NK-92 (cell line): ENCODE results near the gene RGS14.
"Not testable (repeated sequence)": the region's sequence is repeated elsewhere in the genome, so short reads cannot be mapped to it uniquely, and the experiment has no call there.

Experiments used
- DNase-seq: peaks from one replicate; lab custom pipeline; 2025; ENCODE audit not compliant: unreplicated experiment; lab: John Stamatoyannopoulos, UW

The RGS14 gene

GRCh38 chr5:177344891-177345290 is 12.8 kb upstream of the RGS14 start:
- DNase-seq = no peak

DNA sequence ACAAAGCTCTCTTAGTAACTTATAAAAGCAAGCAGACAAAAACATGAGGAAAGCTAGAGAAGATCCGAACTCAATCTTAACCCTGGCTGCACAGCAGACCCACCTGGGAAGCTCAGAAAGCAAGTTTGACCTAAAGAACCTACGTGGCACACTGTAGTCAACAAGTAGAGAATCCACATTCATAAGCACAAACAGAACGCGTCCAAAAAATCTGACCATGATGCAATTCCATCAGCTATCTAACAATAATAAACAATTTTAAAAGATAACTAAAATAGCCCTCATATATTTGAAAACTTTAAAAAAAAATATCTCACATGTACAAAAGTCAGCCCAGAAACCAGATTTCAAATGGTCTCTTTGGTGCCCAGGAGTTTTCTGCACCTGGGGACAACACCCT is 10.9 kb upstream of the RGS14 start:
- no peak for DNase-seq

DNA sequence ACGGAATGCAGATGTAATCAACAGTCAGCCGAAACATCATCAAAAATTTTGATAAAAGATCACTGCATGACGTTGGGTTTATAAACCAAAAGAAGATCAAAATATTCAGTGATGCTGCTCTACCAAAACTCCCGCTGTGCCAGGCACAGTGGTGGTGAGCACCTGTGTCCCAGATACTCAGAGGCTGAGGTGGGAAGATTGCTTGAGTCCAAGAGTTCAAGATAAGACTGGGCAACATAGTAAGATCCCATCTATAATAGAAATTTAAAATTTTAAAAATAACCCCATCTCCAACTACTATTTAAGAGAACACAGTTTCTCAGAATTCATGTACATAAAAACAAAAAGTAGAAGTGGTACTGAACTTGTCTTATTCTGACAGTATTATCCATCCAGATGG is 10.0 kb upstream of the RGS14 start:
- no peak for DNase-seq

DNA sequence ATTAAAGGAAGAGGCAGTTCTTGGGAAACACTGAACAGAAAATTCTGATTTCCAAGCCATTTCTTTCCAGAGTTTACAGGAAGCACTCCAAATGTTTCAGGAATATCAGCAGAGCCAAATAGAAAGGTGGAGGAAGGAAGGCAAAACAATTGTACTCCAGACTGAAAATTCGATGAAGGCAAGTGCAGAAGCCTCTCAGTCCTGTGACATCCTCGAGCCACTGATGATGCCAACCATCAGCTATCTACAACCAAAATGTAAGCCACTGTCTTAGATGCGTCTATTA is 8.4 kb upstream of the RGS14 start:
- no peak for DNase-seq

- DNase-seq = no peak
Observed at GRCh38 chr5:177349762-177350161, 8.0 kb upstream of the RGS14 start.

GRCh38 chr5:177350776-177351391 is 6.8 kb upstream of the RGS14 start:
- DNase-seq = no peak

DNA sequence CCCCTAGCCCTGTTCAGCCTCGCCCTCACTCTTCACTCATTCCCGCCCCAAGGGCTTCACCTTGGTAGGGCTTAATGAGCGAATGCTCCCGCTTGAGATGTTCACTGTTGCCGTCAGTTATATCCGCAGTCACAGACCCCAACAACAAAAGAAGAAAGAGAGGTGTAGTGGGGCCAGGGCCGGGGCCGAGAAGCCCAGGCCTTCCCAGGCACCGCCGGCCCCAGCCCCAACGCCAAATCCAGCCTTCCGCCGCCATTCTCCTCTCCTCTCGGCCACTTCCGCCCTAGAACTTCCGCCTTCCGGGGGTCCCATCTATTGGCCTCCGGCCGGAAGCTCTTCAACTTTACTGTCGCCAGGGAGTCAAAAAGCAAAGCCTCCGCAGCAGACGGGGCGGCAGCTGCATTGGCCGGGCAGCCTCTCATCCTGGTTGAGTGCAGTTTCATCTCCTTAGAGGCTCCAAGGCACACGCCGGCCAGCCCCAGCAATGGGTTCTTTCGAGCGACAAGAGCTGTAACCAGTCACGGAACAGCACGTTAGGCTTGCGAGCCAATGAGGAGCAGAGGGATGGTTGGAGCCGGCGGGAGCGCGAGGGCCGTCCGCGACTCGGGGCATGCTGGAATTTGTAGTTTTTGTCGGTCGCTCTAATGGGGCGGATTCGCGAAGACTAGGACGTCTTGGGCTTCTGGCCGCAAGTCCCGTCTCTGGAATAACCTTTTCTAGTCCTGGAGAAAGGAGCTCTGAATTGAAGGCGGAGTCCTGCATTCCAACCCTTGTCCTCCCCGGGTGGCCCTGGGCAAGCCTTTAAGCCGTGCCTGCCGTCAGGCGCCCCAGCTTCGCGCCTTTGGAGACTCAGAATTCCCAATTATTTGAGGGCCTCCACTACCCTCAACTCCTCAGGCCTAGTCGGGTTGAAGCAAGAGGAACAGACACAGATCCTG is 6.1 kb upstream of the RGS14 start, which contains the start of gene LMAN2:
TSS of gene LMAN2 (minus strand) at position 277 of the 938 bp plus-strand sequence. CDS start at position 256, 21 bp downstream.
- peak; percentile 48 for DNase-seq

- DNase-seq = no peak
Observed at GRCh38 chr5:177353093-177353492, 4.6 kb upstream of the RGS14 start.

- no peak for DNase-seq
Observed at GRCh38 chr5:177354256-177354655, 3.5 kb upstream of the RGS14 start.

DNA sequence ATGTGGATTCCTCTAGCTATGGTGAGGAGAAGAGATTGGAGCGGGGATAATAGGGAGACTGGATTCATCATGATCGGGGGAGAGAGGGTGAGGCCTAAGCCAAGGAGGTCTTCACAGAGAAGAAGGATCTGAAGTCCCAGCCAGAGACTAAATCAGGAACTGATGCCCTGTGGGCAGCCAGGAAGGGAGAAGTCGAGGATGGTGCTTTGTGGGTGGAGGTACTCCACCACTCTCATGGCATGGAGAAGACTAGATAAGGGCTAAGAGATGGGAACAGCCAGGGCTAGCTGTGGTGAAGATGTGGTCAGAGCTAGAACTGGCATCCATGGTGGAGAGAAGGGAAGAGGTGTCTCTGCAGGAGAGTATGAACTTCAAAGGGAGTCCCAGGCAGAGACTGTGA is 3.0 kb upstream of the RGS14 start:
- DNase-seq = no peak

- DNase-seq = no peak
Observed at GRCh38 chr5:177355162-177355867, 2.4 kb upstream of the RGS14 start.

DNA sequence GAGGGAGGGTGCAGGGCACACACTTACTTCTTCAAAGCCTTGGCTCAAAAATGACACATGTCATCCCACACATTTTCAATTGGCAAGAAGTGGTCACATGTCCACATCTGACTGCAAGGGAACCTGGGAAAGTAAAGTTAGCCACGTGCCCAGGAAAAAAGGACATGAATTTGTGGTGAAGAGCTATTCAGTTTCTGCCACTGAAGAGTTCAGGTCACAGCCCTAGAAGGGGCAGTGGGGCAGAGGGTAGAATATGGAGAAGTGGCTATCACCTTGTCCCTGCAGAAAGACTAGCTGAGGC is 1.9 kb upstream of the RGS14 start:
- DNase-seq = no peak

- no peak for DNase-seq
Observed at GRCh38 chr5:177356746-177357145, 978 bp upstream of the RGS14 start.

DNA sequence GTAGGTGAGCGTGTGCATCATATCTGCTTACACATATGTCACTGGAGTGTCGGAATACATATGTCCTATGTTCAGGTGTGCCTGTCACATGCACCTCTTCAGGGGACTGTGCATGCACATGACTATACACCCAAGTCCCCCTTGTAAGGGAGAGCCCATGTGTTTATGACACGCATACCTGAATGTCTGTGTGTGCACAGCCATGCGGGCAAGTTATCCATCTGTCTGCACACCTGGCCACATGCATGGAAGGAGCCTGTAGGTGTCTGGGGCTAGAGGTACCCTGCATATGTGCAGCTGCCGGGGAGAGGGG is 622 bp upstream of the RGS14 start:
- DNase-seq = no peak

- no peak for DNase-seq
Observed at GRCh38 chr5:177358370-177358819, 671 bp downstream of the RGS14 start.

GRCh38 chr5:177359451-177359851 is 1.7 kb downstream of the RGS14 start:
- DNase-seq = no peak

DNA sequence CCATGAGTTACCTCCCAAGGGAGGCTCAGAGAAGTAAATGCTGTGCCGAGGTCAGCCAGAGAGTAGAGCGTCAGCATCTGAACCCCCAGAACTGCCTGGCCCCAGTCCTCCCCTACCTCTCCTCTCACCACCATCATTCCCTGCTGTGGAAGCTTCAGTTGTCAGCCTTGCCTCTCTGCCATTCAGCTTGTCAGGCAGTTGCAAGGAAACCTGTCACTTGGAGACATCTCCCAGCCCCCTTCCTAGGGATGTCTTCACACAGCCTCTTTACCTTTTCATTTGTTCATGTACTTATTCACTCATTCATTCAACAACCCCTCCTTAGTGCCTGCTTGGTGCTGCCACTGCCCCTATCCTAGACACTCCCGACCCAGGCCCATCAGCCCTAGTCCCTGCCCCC is 2.1 kb downstream of the RGS14 start:
- DNase-seq = no peak

DNA sequence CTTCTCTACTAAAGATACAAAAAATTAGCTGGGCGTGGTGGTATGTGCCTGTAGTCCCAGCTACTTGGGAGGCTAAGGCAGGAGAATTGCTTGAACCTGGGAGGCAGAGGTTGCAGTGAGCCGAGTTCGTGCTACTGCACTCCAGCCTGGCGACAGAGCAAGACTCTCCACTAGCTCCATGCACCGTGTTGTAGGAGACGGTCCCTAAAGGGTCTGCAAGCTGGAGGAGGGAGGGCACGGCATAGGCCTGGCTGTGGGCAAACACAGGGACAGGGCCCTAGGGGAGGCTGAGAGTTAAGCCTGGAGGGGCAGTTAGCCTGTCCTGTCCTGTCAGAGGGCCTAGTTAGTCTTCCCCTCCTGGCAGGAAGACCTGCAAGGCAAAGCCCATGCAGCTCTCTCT is 3.0 kb downstream of the RGS14 start:
- not testable (repeated sequence) for DNase-seq

- DNase-seq = no peak
Observed at GRCh38 chr5:177361418-177362291, 3.9 kb downstream of the RGS14 start.

DNA sequence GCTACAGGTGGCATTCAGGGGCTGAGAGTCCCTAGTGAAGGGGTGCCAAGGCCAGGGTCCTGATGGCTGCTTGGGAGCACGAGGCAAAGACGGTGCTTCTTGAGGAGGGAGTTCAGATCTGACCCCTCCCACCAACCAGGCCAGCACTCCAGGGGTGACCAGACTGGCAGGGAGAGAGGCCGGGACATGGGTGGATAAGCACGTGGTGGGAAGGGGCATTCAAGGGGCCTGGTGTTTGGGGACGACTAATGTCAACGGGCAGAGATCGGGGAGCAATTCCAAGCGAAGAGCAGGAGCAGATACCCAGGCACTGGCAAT is 4.5 kb downstream of the RGS14 start:
- DNase-seq = no peak
